ENCODE measurements around the gene ITGB7.

The ITGB7 gene

GRCh38 chr12:53230108-53230845 lies 23.2 kb upstream of the ITGB7 start:
- no peak for DNase-seq (ENCODE audit: low spot score)

GRCh38 chr12:53229454-53229853 lies 22.4 kb upstream of the ITGB7 start:
- DNase-seq (ENCODE audit: low spot score), result no peak

GRCh38 chr12:53227836-53228235 lies 20.8 kb upstream of the ITGB7 start:
- DNase-seq (ENCODE audit: low spot score), result no peak

- no peak for DNase-seq (ENCODE audit: low spot score)
Observed at GRCh38 chr12:53227341-53227740, 20.3 kb upstream of the ITGB7 start.

- no peak for DNase-seq (ENCODE audit: low spot score)
Observed at GRCh38 chr12:53226815-53227214, 19.8 kb upstream of the ITGB7 start.

- no peak for DNase-seq (ENCODE audit: low spot score)
Observed at GRCh38 chr12:53225635-53226424, 18.8 kb upstream of the ITGB7 start.

GRCh38 chr12:53224897-53225634 lies 18.0 kb upstream of the ITGB7 start:
- no peak for DNase-seq (ENCODE audit: low spot score)

GRCh38 chr12:53224061-53224896 lies 17.2 kb upstream of the ITGB7 start:
- DNase-seq (ENCODE audit: low spot score), result no peak

GRCh38 chr12:53223389-53224060 lies 16.5 kb upstream of the ITGB7 start:
- peak; percentile 77 for DNase-seq (ENCODE audit: low spot score)

- DNase-seq (ENCODE audit: low spot score), result no peak
Observed at GRCh38 chr12:53222806-53223261, 15.8 kb upstream of the ITGB7 start.

GRCh38 chr12:53222170-53222721 lies 15.2 kb upstream of the ITGB7 start:
- no peak for DNase-seq (ENCODE audit: low spot score)

- peak; percentile 69 for DNase-seq (ENCODE audit: low spot score)
Observed at GRCh38 chr12:53221203-53222080, 14.4 kb upstream of the ITGB7 start.

GRCh38 chr12:53220694-53221202 lies 13.7 kb upstream of the ITGB7 start:
- DNase-seq (ENCODE audit: low spot score), result peak; percentile 81

GRCh38 chr12:53219956-53220693 lies 13.1 kb upstream of the ITGB7 start:
- DNase-seq (ENCODE audit: low spot score), result peak; percentile 86

- DNase-seq (ENCODE audit: low spot score), result no peak
Observed at GRCh38 chr12:53219292-53219955, 12.4 kb upstream of the ITGB7 start.

GRCh38 chr12:53218551-53219291 lies 11.7 kb upstream of the ITGB7 start:
- DNase-seq (ENCODE audit: low spot score), result no peak

GRCh38 chr12:53217931-53218307 lies 10.9 kb upstream of the ITGB7 start:
- no peak for DNase-seq (ENCODE audit: low spot score)

Measured in Ammon's horn (tissue), 1 donor.